Esophagus (tissue), 2 donors: ENCODE data around the gene ADAMTS2. TPM values are rescaled to one million over a fixed set of nuclear protein-coding genes. Genes with fewer than 3 reads are reported as not detected.

Experiments
- H3K27ac ChIP-seq, 2 donors: one replicate each; pipeline ENCODE4 v1.5.1; 2013; ENCODE audit warnings: low read depth in 2 of 2, mild to moderate bottlenecking in 2 of 2, inconsistent platforms in 1 of 2, low read length in 1 of 2, moderate library complexity in 1 of 2
- H3K27me3 ChIP-seq, 2 donors: one replicate each; pipeline ENCODE4 v1.6.1; 2013; ENCODE audit warnings: low read length in 2 of 2, control low read depth in 1 of 2, mild to moderate bottlenecking in 1 of 2; ENCODE audit not compliant: insufficient read depth in 2 of 2, control insufficient read depth in 1 of 2
- H3K36me3 ChIP-seq, 2 donors: one replicate each; pipeline ENCODE4 v1.6.1; 2013; ENCODE audit warnings: low read length in 1 of 2; ENCODE audit not compliant: control insufficient read depth in 2 of 2, insufficient read depth in 2 of 2
- H3K4me1 ChIP-seq, 2 donors: one replicate each; pipeline ENCODE4 v1.6.1; 2013; ENCODE audit warnings: low read length in 1 of 2; ENCODE audit not compliant: control insufficient read depth in 2 of 2, insufficient read depth in 2 of 2
- H3K4me3 ChIP-seq, 2 donors: one replicate each; pipeline ENCODE4 v1.5.1; 2013; ENCODE audit warnings: low read length in 2 of 2, mild to moderate bottlenecking in 2 of 2, low read depth in 1 of 2, moderate library complexity in 1 of 2
- H3K9me3 ChIP-seq, 2 donors: one replicate each; pipeline ENCODE4 v1.6.1; 2013; ENCODE audit warnings: mild to moderate bottlenecking in 2 of 2, low read depth in 1 of 2, low read length in 1 of 2, moderate library complexity in 1 of 2; ENCODE audit not compliant: control insufficient read depth in 2 of 2, insufficient read depth in 1 of 2
- WGBS, 2 donors: extraction: QIAGEN DNeasy Blood & Tissue Kit; methylation state at CpG; one replicate each; pipeline ENCODE4 v1.1.7; 2013; 5-methylcytosine and 5-hydroxymethylcytosine counted together
- polyA plus RNA-seq, 2 donors: library from polyadenylated mRNA; stranded (reverse); fragments of 200-250 nt; gene quantifications; one replicate each; pipeline ENCODE4 v1.2.3, GENCODE V29; 2013
- donor health status: healthy with polysubstance abuse.
- donor health status: Bipolar disorder and iron deficiency.

Gene ADAMTS2
- polyA plus RNA-seq, 2 donors: 1.4 to 1.5 TPM

DNA sequence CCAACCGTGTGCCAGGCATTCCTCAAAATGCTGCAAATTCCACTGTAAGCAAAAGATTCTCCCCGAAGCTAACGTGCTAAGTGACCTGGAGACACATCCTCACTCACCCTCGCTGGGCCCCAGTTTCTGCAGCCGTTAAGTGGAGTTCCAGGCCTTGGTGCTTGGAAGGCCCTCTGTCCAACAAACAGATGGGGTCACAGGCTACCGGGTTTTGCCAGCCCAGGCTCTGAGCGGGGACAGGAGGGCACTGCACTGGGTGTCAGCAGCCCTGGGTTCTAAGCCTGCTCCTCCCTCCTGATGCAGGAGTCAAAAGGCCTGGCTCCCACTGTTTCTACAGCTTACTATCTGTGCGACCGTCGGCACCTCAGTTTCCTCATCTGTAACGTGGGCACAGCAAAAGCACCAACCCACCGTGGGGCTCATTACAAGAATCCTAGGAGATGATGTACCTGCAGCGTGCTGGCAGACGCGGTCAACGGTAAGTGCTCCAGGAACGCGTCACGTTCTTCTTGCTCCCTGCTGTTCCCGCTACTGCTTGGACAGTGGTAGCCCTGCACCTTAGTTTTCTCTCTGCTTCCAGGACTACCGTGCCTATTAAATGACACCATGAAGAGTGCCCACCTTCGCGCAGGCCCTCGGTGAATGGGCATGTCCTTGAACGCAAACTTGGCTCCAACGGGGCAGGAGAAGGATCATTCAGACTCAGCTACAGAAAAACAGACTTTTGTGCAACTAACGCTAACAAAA lies 84.8 kb downstream of the ADAMTS2 start:
- Histone ChIP-seq H3K4me1 (no peaks in the 10 kb centered on the region), H3K4me3 (no peak overlapping the region), H3K27me3 (no peaks in the 10 kb centered on the region), H3K27ac (no peak overlapping the region), H3K36me3 (no peaks in the 10 kb centered on the region), H3K9me3 (no peaks in the 10 kb centered on the region)
- 87 to 90% methylated on average over 27 of the region's 27 CpGs for WGBS, 2 donors

DNA sequence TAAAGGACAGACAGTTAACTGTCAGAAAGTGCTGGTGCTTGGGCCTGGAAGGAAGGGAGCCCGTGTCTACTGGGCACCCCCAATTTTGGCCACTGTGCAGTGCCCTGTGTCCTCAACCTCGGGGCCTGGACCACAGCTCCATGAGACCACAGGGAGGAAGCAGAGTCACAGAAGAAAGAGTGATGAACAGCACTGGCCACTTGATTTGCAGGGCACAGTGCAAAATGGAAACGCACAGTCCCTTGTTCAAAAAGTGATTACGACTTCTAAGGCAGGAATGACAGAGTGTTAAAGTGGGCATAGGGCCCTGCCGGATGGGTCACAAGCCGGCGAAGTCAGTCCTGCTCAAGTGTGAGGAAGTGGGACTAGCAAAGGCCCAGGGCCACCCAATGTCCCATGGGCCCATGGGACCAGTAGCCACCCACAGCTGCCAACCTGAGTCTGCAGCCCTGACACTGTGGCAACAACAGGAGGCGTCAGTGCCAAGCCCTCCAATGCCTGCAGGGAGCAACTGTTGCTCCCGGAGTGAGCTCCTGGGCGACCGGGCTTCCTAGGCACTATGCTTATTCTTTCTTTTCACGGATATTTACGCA lies 85.4 kb downstream of the ADAMTS2 start:
- no peaks in the 10 kb centered on the region for H3K4me1 ChIP-seq
- no peaks in the 10 kb centered on the region for H3K9me3 ChIP-seq
- WGBS, 2 donors: 78 to 87% methylated on average over 13 of the region's 13 CpGs
- no peak overlapping the region for H3K27ac ChIP-seq
- H3K27me3 ChIP-seq: no peaks in the 10 kb centered on the region
- H3K4me3 ChIP-seq: no peak overlapping the region
- H3K36me3 ChIP-seq: no peaks in the 10 kb centered on the region

DNA sequence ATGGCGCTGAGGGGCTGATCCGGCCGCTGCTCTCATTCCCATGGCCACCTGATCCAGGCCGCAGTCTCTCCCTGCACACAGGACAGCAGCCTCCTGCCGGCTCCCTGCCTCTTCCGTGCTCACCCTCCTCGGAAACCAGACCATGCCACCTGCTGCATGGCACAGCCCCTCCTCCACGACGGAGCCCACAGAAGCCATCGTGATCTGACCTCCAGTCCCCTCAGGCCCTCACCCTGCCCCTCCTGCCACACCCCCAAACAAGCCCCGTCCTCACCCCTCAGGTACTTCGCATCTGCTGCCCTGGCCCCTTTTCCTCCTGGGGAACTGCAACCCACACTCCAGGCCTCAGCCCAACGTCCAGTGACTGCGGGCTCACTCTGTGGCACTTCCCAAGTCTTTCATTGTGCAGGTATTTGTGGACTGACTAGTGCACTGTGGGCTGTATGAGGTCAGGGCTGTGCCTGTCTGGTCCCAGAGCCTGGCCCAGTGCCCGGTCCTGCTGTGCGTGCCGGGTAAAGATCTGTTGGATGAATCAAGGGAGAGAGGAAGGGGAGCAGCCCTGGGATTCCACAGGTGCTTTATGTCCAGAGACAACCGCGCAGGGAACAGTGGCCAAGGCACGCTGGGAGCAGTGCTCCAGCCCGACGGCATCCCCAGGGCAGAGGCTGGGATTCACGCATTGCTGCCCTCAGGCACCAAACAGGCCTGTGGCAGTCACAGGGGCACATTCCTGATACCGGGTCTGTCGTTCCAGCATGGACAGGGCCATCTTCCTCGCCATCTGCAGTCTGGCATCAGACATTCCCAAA lies 86.1 kb downstream of the ADAMTS2 start:
- H3K27ac ChIP-seq: no peak overlapping the region
- no peaks in the 10 kb centered on the region for H3K27me3 ChIP-seq
- no peaks in the 10 kb centered on the region for H3K36me3 ChIP-seq
- 81 to 82% methylated on average over 26 of the region's 26 CpGs for WGBS, 2 donors
- no peaks in the 10 kb centered on the region for H3K4me1 ChIP-seq
- no peaks in the 10 kb centered on the region for H3K9me3 ChIP-seq
- H3K4me3 ChIP-seq: no peak overlapping the region

DNA sequence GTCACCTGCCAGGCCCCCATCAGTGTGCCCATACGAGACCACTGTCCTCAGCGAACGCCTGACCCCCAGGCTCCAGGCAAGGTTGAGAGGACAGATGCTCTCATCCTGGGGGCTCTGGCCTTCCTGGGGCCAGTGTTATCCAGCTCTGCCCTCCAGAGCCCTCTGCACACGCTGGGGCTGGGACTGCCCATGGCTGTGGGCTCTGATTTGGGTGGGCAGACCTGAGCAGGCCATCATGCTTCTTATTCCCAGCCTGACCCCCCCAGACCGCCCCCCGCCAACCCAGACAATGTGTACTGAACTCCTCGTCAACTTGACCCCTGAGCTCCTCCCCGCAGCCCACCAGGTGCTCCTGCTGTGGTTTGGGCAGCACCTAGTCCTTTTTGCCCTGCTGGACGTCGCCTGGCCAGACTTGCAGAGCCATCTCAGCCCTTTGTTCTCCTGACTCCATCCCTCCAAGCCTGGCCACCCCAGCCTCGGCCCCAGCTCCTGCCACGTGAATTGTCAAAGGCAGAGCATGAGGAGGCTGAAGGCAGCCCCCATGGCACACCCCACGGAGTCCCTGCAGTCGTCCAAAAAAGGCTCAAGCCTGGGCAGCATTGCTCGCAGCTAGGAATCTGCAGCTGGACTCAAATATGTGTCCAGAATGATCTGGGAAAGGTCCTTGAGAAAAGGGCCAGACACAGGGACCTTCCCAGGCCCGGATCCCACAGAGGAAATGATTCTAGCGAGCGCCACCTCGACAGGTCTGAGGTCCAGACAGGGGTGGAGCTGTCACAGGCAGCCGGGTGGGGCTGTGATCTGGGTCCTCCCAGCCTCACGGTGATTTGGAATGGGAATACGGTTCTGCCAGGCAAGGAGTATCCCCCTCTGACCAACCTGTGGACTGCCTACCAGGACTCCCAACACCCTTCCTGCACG lies 87.0 kb downstream of the ADAMTS2 start:
- H3K4me3 ChIP-seq: no peak overlapping the region
- H3K27ac ChIP-seq: no peak overlapping the region
- no peaks in the 10 kb centered on the region for H3K36me3 ChIP-seq
- WGBS, 2 donors: 78 to 81% methylated on average over 23 of the region's 23 CpGs
- no peaks in the 10 kb centered on the region for H3K27me3 ChIP-seq
- no peaks in the 10 kb centered on the region for H3K9me3 ChIP-seq
- no peaks in the 10 kb centered on the region for H3K4me1 ChIP-seq

DNA sequence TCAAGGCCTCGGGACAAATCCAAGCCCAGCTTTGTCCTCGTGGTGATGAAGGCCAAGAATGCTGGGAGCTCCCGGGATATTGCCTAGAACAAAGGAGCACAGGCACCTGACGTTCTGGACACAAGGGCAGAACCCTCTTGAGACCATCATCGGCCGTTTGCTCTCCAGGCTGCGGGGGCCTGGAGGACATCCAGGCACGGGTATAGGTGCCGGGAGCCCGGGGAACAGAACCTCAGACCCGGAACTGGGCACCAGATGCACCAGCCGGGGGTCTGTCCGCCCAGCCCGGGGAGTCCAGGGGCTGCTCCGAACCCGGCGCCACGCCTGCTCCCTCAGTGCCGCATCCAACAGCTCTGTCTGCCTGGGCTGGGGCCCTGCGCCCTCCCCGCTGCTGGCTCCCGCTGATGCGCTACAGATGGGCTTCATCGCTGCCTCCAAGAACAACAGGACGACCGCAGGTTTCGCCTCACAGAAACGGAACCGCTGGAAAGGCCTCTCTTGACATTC lies 88.0 kb downstream of the ADAMTS2 start:
- WGBS, 2 donors: 85 to 88% methylated on average over 27 to 29 of the region's 29 CpGs
- Histone ChIP-seq H3K4me3 (no peak overlapping the region), H3K36me3 (no peaks in the 10 kb centered on the region), H3K9me3 (no peaks in the 10 kb centered on the region), H3K4me1 (no peaks in the 10 kb centered on the region), H3K27ac (no peak overlapping the region), H3K27me3 (no peaks in the 10 kb centered on the region)

DNA sequence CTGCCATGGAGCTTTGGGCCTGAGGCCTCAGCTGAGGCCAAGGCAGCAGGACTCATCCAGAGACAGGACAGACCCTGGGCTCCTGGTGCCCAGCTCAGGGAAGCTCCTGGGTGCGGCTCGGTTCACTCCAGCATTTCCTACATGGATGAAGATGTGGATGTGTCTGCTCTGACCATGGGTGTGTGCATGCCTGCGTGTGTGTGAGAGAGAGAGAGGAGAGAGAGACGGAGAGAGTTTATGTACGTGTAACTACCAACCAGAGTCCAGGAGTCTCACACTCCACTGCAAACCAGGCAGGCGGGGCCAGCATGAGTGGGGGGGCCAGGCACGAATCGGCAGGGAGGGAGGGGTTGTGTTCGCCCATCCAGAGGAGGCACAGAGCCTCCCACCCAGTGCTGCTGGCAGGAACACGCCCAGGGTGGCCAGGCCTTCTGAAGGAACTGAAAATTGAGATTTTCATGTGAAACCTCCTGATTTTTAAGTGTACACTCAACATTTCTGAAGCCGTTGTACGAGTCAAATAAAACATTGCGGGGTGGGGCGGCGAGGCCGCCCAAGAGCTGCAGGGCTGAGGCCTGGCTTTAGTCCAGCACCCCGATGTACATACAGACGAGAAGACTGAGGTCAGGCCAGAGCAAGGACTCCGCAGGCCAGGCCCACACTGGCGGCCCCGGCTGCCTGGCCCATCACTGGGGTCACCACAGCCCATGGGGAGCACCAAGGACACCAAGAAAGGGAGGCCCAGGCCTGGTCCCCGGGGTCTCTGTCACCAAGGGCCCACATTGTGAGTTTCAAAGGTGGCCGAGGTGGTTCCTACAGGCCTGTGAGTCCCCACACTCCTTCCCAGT lies 88.7 kb downstream of the ADAMTS2 start:
- Histone ChIP-seq H3K36me3 (no peaks in the 10 kb centered on the region), H3K4me1 (no peaks in the 10 kb centered on the region), H3K27ac (no peak overlapping the region), H3K9me3 (no peaks in the 10 kb centered on the region), H3K27me3 (no peaks in the 10 kb centered on the region), H3K4me3 (no peak overlapping the region)
- 82 to 84% methylated on average over 23 of the region's 23 CpGs for WGBS, 2 donors

DNA sequence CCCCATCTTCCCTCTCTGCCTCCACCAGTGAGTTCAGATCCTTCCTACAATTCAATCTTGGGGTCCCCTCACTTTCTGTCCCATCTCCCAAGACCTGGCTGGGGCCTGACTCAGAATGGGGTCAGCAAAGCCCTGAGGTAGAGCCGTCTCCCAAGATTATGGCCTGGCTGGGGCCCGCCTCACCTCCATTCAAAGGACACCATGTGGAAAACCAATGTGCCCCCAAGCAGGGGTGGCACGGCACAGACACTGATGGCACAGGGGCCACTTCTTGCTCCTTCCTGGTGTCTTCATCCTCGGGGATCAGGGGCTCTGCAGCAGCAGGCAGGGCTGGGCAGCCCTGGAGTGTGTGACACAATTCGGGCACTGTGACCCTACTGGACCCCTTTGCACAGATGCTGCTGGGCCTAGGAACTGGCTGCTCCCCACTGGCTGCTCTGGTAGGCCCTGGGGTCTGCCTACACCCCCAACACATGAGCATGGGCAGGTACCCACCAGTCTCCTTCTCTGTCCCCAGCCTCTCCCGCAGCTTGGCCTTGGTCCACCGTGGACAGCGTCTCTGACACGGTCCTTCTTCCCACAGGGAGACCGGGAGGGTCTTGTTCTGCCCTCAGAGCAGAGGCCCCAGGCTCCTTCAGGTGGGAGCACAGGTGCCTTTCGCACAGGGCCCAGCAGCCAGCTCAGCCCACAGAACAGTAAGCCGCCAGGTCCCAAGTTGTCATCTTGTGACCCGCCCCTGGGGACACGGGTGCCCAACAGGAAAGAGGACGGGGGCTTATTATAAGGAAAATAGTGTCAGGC lies 89.5 kb downstream of the ADAMTS2 start:
- Histone ChIP-seq H3K9me3 (no peaks in the 10 kb centered on the region), H3K36me3 (no peaks in the 10 kb centered on the region), H3K27ac (no peak overlapping the region), H3K4me1 (no peaks in the 10 kb centered on the region), H3K27me3 (no peaks in the 10 kb centered on the region), H3K4me3 (no peak overlapping the region)
- 90 to 93% methylated on average over 15 of the region's 15 CpGs for WGBS, 2 donors

DNA sequence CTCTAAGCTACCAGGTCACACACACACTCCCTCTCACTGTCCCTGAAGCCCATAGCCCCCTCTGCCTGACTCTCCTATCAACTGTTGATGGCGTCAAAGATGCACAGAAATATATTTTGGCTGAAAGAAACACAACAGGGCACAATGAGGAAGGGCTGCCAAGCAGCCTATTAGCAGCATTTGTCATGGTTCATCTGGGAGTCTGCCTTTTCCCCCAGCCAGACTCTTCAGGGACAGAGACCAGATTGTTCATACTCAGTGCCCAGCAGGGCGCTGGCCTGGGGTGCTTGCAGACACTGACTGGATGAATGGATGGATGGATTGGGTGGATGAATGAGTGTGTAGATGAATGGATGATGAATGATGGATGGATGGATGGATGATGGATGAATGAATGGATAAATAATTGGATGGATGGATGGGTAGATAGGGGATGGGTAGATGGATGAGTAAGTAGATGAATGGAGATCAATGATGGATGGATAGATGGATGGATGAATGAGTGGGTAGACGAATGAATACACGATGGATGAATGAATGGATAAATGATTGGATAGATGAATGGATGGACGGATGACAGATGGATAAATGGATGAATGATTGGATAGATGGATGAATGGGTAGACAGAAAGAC lies 90.5 kb downstream of the ADAMTS2 start:
- no peaks in the 10 kb centered on the region for H3K36me3 ChIP-seq
- no peaks in the 10 kb centered on the region for H3K4me1 ChIP-seq
- H3K27ac ChIP-seq: no peak overlapping the region
- no peaks in the 10 kb centered on the region for H3K27me3 ChIP-seq
- H3K4me3 ChIP-seq: no peak overlapping the region
- H3K9me3 ChIP-seq: no peaks in the 10 kb centered on the region
- WGBS, 2 donors: 89 to 91% methylated on average over 5 of the region's 5 CpGs
